Measurements from ENCODE around the gene SND1. TPM values are rescaled to one million over a fixed set of nuclear protein-coding genes. Genes with fewer than 3 reads are reported as not detected.
A peak's percentile ranks its signal among the peaks of the same experiment; 100 is the strongest.

SND1 gene
- total RNA-seq, 1 donor: 202 TPM

DNA sequence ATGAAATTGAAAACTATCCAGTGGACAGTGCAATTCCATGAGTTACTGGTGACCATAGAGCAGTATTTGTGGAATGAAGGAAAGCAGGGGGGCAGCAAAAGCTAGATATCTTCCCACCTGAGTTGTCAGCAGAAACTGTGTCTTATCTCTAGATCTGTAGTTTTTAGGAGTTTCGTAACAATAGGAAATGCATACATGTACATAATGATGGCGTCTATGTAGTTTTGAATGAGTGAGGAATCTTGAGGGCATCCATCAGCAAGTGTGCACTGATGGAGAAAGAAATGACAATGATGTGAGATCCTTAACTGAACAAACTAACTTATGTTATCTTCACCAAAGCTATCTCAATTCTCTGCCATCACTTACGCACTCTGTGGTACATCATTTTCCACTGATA, 264.7 kb downstream of the SND1 start:
- no peak overlapping the region for H3K4me3 ChIP-seq (ENCODE audit: low read depth, low read length)
- TF ChIP-seq, protein P1, sequence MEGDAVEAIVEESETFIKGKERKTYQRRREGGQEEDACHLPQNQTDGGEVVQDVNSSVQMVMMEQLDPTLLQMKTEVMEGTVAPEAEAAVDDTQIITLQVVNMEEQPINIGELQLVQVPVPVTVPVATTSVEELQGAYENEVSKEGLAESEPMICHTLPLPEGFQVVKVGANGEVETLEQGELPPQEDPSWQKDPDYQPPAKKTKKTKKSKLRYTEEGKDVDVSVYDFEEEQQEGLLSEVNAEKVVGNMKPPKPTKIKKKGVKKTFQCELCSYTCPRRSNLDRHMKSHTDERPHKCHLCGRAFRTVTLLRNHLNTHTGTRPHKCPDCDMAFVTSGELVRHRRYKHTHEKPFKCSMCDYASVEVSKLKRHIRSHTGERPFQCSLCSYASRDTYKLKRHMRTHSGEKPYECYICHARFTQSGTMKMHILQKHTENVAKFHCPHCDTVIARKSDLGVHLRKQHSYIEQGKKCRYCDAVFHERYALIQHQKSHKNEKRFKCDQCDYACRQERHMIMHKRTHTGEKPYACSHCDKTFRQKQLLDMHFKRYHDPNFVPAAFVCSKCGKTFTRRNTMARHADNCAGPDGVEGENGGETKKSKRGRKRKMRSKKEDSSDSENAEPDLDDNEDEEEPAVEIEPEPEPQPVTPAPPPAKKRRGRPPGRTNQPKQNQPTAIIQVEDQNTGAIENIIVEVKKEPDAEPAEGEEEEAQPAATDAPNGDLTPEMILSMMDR (IDR thresholded peaks at IDR 0.05; ENCODE audit: insufficient read depth, low read length): no peak
- no peak for DNase-seq (ENCODE audit: low read depth)

DNA sequence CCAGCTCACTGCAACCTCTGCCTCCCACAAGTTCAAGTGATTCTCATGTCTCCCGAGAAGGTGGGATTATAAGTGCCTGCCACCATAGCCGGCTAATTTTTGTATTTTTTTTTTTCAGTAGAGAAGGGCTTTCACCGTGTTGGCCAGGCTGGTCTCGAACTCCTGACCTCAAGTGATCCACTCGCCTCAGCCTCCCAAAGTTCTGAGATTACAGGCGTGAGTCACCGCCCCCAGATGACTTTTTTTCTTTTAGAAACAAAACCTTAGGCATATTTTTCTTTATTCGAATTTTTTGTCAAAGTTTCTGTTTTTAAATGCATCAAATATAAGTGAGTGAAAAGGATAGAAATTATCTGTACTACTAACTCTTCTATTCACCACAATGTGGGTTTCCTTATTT, 266.1 kb downstream of the SND1 start:
- TF ChIP-seq, protein P1 (IDR thresholded peaks at IDR 0.05; ENCODE audit: insufficient read depth, low read length): no peak
- H3K4me3 ChIP-seq (ENCODE audit: low read depth, low read length): no peak overlapping the region
- DNase-seq (ENCODE audit: low read depth): no peak

DNA sequence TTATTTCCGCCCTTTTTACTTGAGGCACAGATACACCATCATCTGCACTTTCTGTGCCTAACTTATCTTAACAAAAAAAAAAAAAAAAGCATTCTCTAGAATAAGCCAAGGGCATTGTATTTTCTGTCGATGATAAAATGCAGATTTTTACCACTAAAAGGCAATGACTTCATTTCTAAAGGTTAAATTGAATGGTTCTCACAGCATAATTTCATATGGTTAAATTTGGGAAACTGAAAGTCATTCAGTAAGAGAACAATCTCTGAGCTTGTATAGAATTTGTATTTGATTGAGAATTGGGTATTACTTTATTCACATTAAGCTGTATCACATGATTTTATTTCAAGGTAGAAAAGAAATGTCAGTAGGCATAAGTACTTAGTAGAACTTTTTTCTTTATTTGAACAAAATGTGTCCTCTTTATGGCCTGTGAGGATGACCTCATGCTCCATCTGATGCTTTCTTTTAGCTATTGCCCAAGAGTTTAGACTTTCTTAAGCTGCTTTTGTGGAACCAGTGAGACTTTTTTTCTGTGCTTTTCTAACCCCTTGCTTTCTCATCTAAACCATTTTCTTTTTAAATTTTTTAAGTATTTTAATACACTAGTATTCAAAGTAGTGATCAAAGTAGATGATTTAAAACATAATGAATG, 268.9 kb downstream of the SND1 start:
- peak; percentile 56 for DNase-seq (ENCODE audit: low read depth)
- TF ChIP-seq, protein P1 (IDR thresholded peaks at IDR 0.05; ENCODE audit: insufficient read depth, low read length): no peak
- H3K4me3 ChIP-seq (ENCODE audit: low read depth, low read length): no peak overlapping the region

DNA sequence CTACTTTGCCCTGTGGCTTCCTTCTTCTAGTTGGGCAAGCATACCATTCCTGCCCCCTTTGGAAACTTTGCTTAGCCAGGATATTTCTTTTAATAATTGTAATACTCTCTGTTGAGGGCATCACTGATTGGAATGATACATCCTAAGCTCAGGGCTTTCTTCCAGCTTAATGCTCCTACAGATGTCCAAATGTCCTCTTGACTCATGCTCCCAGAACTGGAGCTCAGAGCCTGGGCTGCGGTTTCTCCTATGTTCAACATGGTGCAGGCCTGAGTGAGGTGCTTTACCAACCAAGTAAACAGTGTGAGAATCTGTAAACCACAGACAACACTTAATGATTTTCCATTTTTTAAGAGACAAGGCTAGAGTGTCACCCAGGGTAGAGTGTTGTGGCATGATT, 270.7 kb downstream of the SND1 start:
- TF ChIP-seq, protein P1 (IDR thresholded peaks at IDR 0.05; ENCODE audit: insufficient read depth, low read length): no peak
- no peak overlapping the region for H3K4me3 ChIP-seq (ENCODE audit: low read depth, low read length)
- DNase-seq (ENCODE audit: low read depth): no peak

DNA sequence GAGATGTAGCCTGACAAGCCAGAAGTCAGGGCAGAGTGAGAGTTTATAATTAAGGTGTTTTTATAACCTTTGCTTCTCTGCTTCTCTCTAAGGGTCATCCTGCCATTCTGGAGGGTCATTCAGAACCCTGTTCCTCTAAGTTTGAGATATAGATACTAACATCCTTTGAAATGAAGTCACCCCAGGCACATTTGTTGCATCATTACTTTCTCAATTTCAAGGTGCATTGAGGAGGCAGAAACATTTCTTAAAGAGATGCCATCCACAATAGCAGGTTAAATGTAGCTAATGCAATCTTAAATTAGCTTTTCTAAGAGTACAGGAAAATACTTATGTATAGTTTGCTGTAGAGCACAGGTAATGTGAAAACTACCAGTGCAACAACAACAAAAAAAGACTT, 272.9 kb downstream of the SND1 start:
- DNase-seq (ENCODE audit: low read depth): no peak
- TF ChIP-seq, protein P1 (IDR thresholded peaks at IDR 0.05; ENCODE audit: insufficient read depth, low read length): no peak
- H3K4me3 ChIP-seq (ENCODE audit: low read depth, low read length): no peak overlapping the region

DNA sequence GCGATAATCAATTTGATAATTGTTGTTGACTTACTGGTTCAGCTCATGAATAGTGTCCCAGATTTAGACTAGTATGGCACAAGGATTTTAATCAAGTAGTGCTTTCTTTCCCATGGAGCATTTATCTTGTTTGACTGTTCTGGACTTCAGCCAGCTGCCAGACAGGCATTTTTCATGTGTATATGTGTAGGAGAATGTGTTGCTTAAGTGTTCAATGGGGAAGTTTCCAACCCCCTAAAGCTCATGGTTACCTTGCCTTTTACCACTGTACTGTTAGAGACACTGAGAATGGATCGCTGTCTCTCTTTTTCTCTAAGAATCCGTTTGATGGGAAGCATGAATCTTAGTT, 275.3 kb downstream of the SND1 start:
- H3K4me3 ChIP-seq (ENCODE audit: low read depth, low read length): no peak overlapping the region
- DNase-seq (ENCODE audit: low read depth): peak; percentile 80

More for the DNA sequence above, 275.3 kb downstream of the SND1 start:
- TF ChIP-seq, protein P1 (IDR thresholded peaks at IDR 0.05; ENCODE audit: insufficient read depth, low read length): no peak
